OCI-LY3 (cell line): ENCODE measurements around the gene IFNL1.

Source experiments
- H2AFZ ChIP-seq: fragments of 200-600, 300-600 bp; shearing (Covaris generic); 2 replicates; pipeline ENCODE4 v1.6.0; 2014; ENCODE audit warnings: antibody characterized with exemption, low read depth, low read length
- H3K27ac ChIP-seq: fragments of 200-600, 300-600 bp; sonication (generic); 2 replicates; pipeline ENCODE4 v1.5.1; 2014; ENCODE audit warnings: mild to moderate bottlenecking, low read length, moderate library complexity, mixed read lengths
- H3K27me3 ChIP-seq: fragments of 200-600, 300-600 bp; sonication (generic); 2 replicates; pipeline ENCODE4 v1.6.1; 2014; ENCODE audit warnings: low read depth, low read length, mixed read lengths
- H3K36me3 ChIP-seq: fragments of 200-600, 300-600 bp; sonication (generic); replicated peaks from 2 replicates; pipeline ENCODE3; 2014; ENCODE audit warnings: low read depth, low read length, mixed read lengths
- H3K4me1 ChIP-seq: fragments of 300-600, 200-600 bp; sonication (generic); 2 replicates; pipeline ENCODE4 v1.6.1; 2014; ENCODE audit warnings: low read length, mixed read lengths
- H3K4me2 ChIP-seq: fragments of 200-600, 300-600 bp; sonication (generic); 2 replicates; pipeline ENCODE4 v1.6.1; 2014; ENCODE audit warnings: low read length, mixed read lengths
- H3K4me3 ChIP-seq: fragments of 300-600, 200-600 bp; sonication (generic); 2 replicates; pipeline ENCODE4 v1.5.1; 2014; ENCODE audit warnings: antibody characterized with exemption, mild to moderate bottlenecking, low read length, moderate library complexity
- H3K79me2 ChIP-seq: fragments of 300-600, 200-600 bp; shearing (Covaris generic); 2 replicates; pipeline ENCODE4 v1.6.1; 2014; ENCODE audit warnings: mild to moderate bottlenecking, low read length, mixed read lengths
- H3K9ac ChIP-seq: fragments of 300-600, 200-600 bp; shearing (Covaris generic); 2 replicates; pipeline ENCODE4 v1.6.0; 2014; ENCODE audit warnings: mild to moderate bottlenecking, low read length, moderate library complexity
- H3K9me3 ChIP-seq: fragments of 200-600, 300-600 bp; shearing (Covaris generic); 2 replicates; pipeline ENCODE4 v1.6.1; 2014; ENCODE audit warnings: low read length, mixed read lengths; ENCODE audit not compliant: insufficient read depth
- H4K20me1 ChIP-seq: fragments of 200-600, 300-600 bp; sonication (generic); 2 replicates; pipeline ENCODE4 v1.6.1; 2016; ENCODE audit warnings: low read length, mixed read lengths; ENCODE audit not compliant: insufficient read depth
- EZH2phosphoT487 ChIP-seq: fragments of 200-600 bp; shearing (Covaris generic); IDR thresholded peaks from 2 replicates; pipeline ENCODE4 v1.6.1; 2018; ENCODE audit warnings: antibody characterized with exemption, mixed run types, low read depth
- TF ChIP-seq, protein P1 (sequence below): fragments of 200-600, 300-600 bp; sonication (generic); IDR thresholded peaks from 2 replicates; pipeline ENCODE4 v1.5.1; 2014; ENCODE audit warnings: antibody characterized with exemption, low read length, low read depth

IFNL1 gene

GRCh38 chr19:39296055-39296645 lies at the start of gene IFNL1:
IFNL1 (plus strand) TSS chr19:39296407; CDS start chr19:39296422, 15 bp downstream.
- no peak within 1 kb of the TSS for H3K9ac ChIP-seq

GRCh38 chr19:39246951-39247669 lies 49.1 kb upstream of the IFNL1 start:
- no peak overlapping the region for H3K27ac ChIP-seq
- TF ChIP-seq, protein P1, sequence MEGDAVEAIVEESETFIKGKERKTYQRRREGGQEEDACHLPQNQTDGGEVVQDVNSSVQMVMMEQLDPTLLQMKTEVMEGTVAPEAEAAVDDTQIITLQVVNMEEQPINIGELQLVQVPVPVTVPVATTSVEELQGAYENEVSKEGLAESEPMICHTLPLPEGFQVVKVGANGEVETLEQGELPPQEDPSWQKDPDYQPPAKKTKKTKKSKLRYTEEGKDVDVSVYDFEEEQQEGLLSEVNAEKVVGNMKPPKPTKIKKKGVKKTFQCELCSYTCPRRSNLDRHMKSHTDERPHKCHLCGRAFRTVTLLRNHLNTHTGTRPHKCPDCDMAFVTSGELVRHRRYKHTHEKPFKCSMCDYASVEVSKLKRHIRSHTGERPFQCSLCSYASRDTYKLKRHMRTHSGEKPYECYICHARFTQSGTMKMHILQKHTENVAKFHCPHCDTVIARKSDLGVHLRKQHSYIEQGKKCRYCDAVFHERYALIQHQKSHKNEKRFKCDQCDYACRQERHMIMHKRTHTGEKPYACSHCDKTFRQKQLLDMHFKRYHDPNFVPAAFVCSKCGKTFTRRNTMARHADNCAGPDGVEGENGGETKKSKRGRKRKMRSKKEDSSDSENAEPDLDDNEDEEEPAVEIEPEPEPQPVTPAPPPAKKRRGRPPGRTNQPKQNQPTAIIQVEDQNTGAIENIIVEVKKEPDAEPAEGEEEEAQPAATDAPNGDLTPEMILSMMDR: no peak
- TF ChIP-seq EZH2phosphoT487: no peak
- H3K79me2 ChIP-seq: no peaks in the 10 kb centered on the region
- no peaks in the 10 kb centered on the region for H3K4me1 ChIP-seq
- no peak overlapping the region for H3K4me3 ChIP-seq
- H2AFZ ChIP-seq: no peak overlapping the region
- H4K20me1 ChIP-seq: no peaks in the 10 kb centered on the region
- no peaks in the 10 kb centered on the region for H3K9me3 ChIP-seq
- H3K27me3 ChIP-seq: no peaks in the 10 kb centered on the region
- H3K4me2 ChIP-seq: no peak overlapping the region
- H3K9ac ChIP-seq: no peak overlapping the region
- no peaks in the 10 kb centered on the region for H3K36me3 ChIP-seq

More at GRCh38 chr19:39296055-39296645, at the start of gene IFNL1:
- H3K27ac ChIP-seq: no peak within 1 kb of the TSS
- H3K36me3 ChIP-seq: peaks cover under 1% of the 10 kb centered on the region
- no peaks in the 10 kb centered on the region for H4K20me1 ChIP-seq
- H3K4me1 ChIP-seq: peaks cover 10% of the 10 kb centered on the region
- no peak within 1 kb of the TSS for H3K4me2 ChIP-seq
- H2AFZ ChIP-seq: no peak within 1 kb of the TSS
- peaks cover 4% of the 10 kb centered on the region for H3K9me3 ChIP-seq
- no peaks in the 10 kb centered on the region for H3K79me2 ChIP-seq
- H3K27me3 ChIP-seq: no peaks in the 10 kb centered on the region
- TF ChIP-seq, protein P1: no peak
- TF ChIP-seq EZH2phosphoT487: no peak
- H3K4me3 ChIP-seq: no peak within 1 kb of the TSS

GRCh38 chr19:39247701-39248664 lies 48.2 kb upstream of the IFNL1 start:
- H2AFZ ChIP-seq: no peak overlapping the region
- H3K4me3 ChIP-seq: no peak overlapping the region
- H3K4me1 ChIP-seq: no peaks in the 10 kb centered on the region
- H3K4me2 ChIP-seq: no peak overlapping the region
- no peaks in the 10 kb centered on the region for H4K20me1 ChIP-seq
- H3K27ac ChIP-seq: no peak overlapping the region
- no peaks in the 10 kb centered on the region for H3K79me2 ChIP-seq
- TF ChIP-seq, protein P1: no peak
- no peak for TF ChIP-seq EZH2phosphoT487
- H3K9me3 ChIP-seq: no peaks in the 10 kb centered on the region
- no peaks in the 10 kb centered on the region for H3K27me3 ChIP-seq
- no peaks in the 10 kb centered on the region for H3K36me3 ChIP-seq
- no peak overlapping the region for H3K9ac ChIP-seq

DNA sequence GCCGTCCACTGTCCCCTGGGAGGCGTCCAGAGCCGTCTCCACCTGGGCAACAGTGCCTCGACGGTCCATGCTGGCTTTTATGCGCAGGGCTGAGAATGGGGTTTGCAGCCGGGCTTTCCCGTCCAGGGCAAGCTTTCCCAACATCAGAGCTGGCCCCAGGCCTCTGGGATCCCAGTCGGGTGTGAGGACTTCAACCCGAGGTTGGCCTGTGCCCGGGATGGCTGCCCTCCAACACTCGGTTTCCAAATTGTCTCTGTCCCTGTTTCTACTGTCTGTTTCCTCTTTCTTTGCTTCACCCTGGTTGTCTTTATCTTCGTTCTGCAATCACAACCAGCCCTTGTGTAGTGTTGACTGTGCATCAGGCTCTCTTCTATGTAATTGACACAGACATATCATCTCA lies 47.4 kb upstream of the IFNL1 start, which contains the start of gene IFNL4:
IFNL4 (minus strand) TSS at position 51 of the 400 bp plus-strand sequence.
- H3K4me3 ChIP-seq: no peak within 1 kb of the TSS
- no peak within 1 kb of the TSS for H3K27ac ChIP-seq
- no peaks in the 10 kb centered on the region for H3K36me3 ChIP-seq
- H3K9me3 ChIP-seq: no peaks in the 10 kb centered on the region
- H3K27me3 ChIP-seq: no peaks in the 10 kb centered on the region
- no peak within 1 kb of the TSS for H2AFZ ChIP-seq
- H3K9ac ChIP-seq: no peak within 1 kb of the TSS
- no peaks in the 10 kb centered on the region for H3K79me2 ChIP-seq
- no peak for TF ChIP-seq EZH2phosphoT487
- TF ChIP-seq, protein P1: no peak
- H4K20me1 ChIP-seq: no peaks in the 10 kb centered on the region
- no peaks in the 10 kb centered on the region for H3K4me1 ChIP-seq
- H3K4me2 ChIP-seq: no peak within 1 kb of the TSS
